ENCODE measurements around the gene LHFPL6.

The LHFPL6 gene

DNA sequence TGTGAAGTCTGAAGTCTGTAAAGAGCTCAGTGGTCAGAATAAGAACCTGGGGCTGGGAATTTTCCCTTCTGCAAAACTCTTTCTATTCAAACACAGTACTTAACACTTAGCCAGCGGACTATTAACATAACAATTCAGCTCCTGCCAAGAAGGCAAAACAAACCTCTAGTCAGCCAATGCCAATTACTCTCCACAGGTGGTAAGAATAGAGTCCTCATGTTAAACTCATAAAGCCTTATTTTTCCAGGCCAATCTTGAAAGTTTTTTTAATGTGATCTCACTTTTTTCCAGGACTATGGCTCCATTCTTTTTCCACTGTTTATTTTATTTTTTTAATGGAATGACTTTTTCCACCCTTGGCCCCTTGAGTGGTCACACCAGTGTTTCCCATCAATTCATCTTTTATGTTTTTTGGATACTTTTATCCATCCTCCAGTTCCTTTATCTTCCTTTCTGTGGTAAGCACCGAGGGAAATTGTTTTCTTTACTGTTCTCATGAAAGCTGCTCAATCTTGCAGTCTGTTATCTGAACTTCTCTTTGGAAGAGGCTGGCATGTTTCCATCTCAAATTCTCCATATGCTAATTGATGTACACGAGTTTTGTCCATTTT lies 217.3 kb downstream of the LHFPL6 start:
- no peak overlapping the region for H3K4me3 ChIP-seq (replicated peaks; ENCODE audit: low read depth, low read length)
- DNase-seq (ENCODE audit: extremely low read depth, low read depth): no peak
- TF ChIP-seq, protein P1, sequence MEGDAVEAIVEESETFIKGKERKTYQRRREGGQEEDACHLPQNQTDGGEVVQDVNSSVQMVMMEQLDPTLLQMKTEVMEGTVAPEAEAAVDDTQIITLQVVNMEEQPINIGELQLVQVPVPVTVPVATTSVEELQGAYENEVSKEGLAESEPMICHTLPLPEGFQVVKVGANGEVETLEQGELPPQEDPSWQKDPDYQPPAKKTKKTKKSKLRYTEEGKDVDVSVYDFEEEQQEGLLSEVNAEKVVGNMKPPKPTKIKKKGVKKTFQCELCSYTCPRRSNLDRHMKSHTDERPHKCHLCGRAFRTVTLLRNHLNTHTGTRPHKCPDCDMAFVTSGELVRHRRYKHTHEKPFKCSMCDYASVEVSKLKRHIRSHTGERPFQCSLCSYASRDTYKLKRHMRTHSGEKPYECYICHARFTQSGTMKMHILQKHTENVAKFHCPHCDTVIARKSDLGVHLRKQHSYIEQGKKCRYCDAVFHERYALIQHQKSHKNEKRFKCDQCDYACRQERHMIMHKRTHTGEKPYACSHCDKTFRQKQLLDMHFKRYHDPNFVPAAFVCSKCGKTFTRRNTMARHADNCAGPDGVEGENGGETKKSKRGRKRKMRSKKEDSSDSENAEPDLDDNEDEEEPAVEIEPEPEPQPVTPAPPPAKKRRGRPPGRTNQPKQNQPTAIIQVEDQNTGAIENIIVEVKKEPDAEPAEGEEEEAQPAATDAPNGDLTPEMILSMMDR (IDR thresholded peaks at IDR 0.05; ENCODE audit: low read depth, low read length, missing control alignments): no peak

DNA sequence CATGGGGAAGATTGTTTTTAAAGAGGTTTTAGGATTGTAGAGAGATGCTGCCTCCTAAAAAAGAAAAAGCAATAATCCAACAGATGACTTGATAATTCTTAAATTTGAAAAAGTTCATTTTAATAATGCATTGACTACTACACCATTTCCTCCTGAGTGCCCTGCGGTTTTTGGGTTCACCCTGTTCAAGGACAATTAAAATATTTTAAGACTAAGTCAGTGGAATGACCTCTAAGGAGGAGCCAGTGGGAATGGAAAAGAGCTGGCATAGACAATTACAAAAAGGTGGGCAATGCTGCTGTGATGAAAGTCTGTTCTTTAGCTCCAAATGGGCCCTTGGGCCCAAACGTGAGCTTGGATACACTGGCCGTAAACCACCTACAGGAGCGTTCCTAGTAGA lies 217.8 kb downstream of the LHFPL6 start:
- TF ChIP-seq, protein P1 (IDR thresholded peaks at IDR 0.05; ENCODE audit: low read depth, low read length, missing control alignments): no peak
- no peak for DNase-seq (ENCODE audit: extremely low read depth, low read depth)
- H3K4me3 ChIP-seq (replicated peaks; ENCODE audit: low read depth, low read length): no peak overlapping the region

DNA sequence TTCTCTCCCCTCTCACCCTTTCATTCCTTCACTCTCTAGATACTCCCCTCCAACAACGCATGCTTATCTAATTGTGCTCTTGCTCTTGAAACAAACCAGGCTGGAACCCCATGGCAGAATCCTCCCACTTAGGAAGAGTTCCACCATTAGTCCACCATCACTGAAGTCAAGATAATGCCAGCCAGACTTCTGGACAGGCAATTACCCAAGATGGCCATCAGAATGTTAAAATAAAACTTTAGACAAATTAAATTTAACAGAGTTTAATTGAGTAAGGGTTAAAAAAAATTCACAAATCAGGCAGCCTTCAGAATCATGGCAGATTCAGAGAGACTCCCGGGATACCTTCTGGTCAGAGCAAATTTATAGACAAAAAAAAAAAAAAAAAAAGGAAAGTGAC lies 221.5 kb downstream of the LHFPL6 start:
- TF ChIP-seq, protein P1 (IDR thresholded peaks at IDR 0.05; ENCODE audit: low read depth, low read length, missing control alignments): no peak
- H3K4me3 ChIP-seq (replicated peaks; ENCODE audit: low read depth, low read length): no peak overlapping the region
- no peak for DNase-seq (ENCODE audit: extremely low read depth, low read depth)

DNA sequence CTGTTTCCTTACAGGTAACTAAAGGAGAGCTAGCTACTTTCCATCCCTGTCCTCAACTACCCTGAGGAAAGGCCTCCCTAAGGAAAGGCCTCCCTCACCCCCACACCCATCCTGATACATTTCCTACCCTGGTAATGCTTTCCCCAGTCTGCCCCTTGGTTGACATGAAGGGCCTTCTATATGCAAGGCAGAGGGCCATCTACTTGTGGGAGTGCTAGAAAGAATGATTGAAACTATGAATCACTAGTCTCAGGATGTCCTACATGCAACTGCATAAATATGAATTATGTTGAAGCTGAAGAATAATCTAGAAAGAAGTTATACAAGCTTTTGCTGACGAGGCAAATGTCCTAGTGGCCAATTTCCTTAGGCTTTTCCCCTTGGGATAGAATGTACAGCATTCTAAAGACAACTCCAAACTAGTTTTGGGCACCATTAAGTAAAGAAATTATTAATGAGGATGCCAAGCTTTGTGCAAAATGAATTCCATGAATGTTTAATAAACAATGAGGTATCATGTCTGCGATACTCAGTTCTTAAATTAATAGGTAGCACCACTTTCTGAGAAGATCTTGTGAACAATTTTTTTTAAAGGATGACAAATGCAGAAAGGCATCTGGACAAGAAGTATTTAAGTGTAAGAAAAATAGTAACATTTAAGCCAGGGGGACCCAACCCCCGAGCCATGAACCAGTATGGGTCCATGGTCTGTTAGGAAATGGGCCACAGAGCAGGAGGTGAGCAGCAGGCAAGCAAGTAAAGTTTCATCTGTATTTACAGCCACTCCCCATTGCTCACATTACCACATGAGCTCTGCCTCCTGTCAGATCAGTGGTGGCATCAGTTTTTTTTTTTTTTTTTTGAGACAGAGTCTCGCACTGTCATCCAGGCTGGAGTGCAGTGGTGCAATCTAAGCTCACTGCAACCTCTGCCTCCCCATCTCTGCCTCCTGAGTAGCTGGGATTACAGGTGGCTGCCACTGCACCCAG lies 223.0 kb downstream of the LHFPL6 start:
- no peak for DNase-seq (ENCODE audit: extremely low read depth, low read depth)
- TF ChIP-seq, protein P1 (IDR thresholded peaks at IDR 0.05; ENCODE audit: low read depth, low read length, missing control alignments): no peak
- no peak overlapping the region for H3K4me3 ChIP-seq (replicated peaks; ENCODE audit: low read depth, low read length)

DNA sequence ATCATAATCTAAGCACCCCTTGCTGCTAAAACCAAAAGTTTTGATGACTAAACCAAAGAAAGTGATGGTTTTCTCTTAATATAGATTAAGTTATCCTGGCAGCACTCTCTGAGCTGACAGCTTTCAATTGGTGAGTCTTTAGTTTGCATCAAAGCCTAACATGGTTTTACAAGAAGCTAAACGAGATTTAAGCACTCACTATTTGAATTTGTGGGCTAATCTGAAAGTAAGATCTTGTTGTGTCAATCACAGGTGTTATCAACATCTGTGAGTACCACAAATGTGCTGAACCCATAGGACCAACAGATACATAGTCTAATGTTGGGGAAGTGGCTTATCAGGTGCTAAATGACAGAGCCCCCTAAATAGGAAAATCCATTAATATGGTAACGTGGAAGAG lies 223.9 kb downstream of the LHFPL6 start:
- DNase-seq (ENCODE audit: extremely low read depth, low read depth): no peak
- TF ChIP-seq, protein P1 (IDR thresholded peaks at IDR 0.05; ENCODE audit: low read depth, low read length, missing control alignments): no peak
- H3K4me3 ChIP-seq (replicated peaks; ENCODE audit: low read depth, low read length): no peak overlapping the region

DNA sequence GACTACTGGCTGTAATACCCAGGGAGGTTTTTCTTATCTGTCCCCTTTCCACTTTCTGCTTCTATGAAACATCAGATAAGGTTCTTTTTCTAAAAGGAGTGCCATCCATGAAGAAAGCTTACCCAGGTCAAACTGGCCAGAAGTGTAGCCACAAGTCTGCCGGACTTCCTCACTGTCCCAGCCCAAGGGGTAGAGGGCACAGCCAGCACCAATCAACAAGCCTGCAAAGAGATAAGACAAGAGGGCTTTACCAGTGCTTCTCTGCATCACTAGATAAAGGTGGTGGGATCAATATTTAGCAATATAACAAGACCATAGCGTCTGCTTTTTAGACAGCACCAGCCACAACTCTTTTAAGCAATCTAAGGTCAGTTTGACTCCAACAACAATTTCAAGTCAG lies 224.7 kb downstream of the LHFPL6 start:
- TF ChIP-seq, protein P1 (IDR thresholded peaks at IDR 0.05; ENCODE audit: low read depth, low read length, missing control alignments): no peak
- no peak for DNase-seq (ENCODE audit: extremely low read depth, low read depth)
- H3K4me3 ChIP-seq (replicated peaks; ENCODE audit: low read depth, low read length): no peak overlapping the region

All from HFF-Myc (cell line).